PC-3 (cell line): ENCODE results near the gene F12. TPM values are rescaled to one million over a fixed set of nuclear protein-coding genes. Genes with fewer than 3 reads are reported as not detected.

Experiments
- ATAC-seq: fragments of 200-7000 bp; cut with Tn5 transposase; 2 replicates; pipeline ENCODE4 v1.9.1; 2020; ENCODE audit warnings: mild to moderate bottlenecking, moderate library complexity
- BruUV-seq: library from RNA; stranded (reverse); fragments of 400-500 nt; replicated peaks from 2 replicates; lab custom pipeline; 2021; lab: Mats Ljungman, UMichigan
- CTCF ChIA-PET: fragments of 300-600 bp; sonication (Branson Sonifier 250); formaldehyde crosslinking; loops from one replicate; lab custom pipeline; 2022; ENCODE audit warnings: antibody characterized with exemption; lab: Charles Lee
- POLR2A ChIA-PET: fragments of 300-600 bp; sonication (Branson Sonifier 250); formaldehyde crosslinking; loops from one replicate; lab custom pipeline; 2022; ENCODE audit warnings: antibody characterized with exemption; ENCODE audit not compliant: unreplicated experiment; lab: Charles Lee
- DNase-seq: peaks from one replicate; pipeline ENCODE4 v3.0.0-alpha.2; 2015
- H2AFZ ChIP-seq: fragments of 300-600 bp; sonication (generic); 2 replicates; pipeline ENCODE4 v1.6.0; 2016; ENCODE audit warnings: antibody characterized with exemption, low read length
- H3F3A ChIP-seq: fragments of 300-600 bp; sonication (generic); one replicate; pipeline ENCODE4 v1.6.0; 2017; ENCODE audit warnings: antibody characterized with exemption, low read length, control low read depth, mild to moderate bottlenecking; ENCODE audit not compliant: unreplicated experiment
- H3K27ac ChIP-seq: fragments of 300-600 bp; sonication (generic); 2 replicates; pipeline ENCODE4 v1.5.1; 2016; ENCODE audit warnings: mild to moderate bottlenecking, low read length
- H3K27me3 ChIP-seq: fragments of 300-600 bp; sonication (generic); 2 replicates; pipeline ENCODE4 v1.6.1; 2016; ENCODE audit warnings: low read length, mixed read lengths
- H3K36me3 ChIP-seq: fragments of 300-600 bp; sonication (generic); 2 replicates; pipeline ENCODE4 v1.6.1; 2016; ENCODE audit warnings: low read depth, mixed run types, low read length, mixed read lengths
- H3K4me1 ChIP-seq: fragments of 300-600 bp; sonication (generic); 2 replicates; pipeline ENCODE4 v1.5.1; 2016; ENCODE audit warnings: low read length; ENCODE audit not compliant: insufficient read depth
- H3K4me2 ChIP-seq: fragments of 300-600 bp; sonication (generic); 2 replicates; pipeline ENCODE4 v1.6.0; 2016; ENCODE audit warnings: low read length
- H3K4me3 ChIP-seq: fragments of 300-600 bp; sonication (generic); 2 replicates; pipeline ENCODE4 v1.5.1; 2016; ENCODE audit warnings: mild to moderate bottlenecking, low read length, mixed read lengths
- H3K79me2 ChIP-seq: fragments of 300-600 bp; sonication (generic); 2 replicates; pipeline ENCODE4 v1.6.1; 2017; ENCODE audit warnings: low read length, mixed read lengths
- H3K9ac ChIP-seq: fragments of 300-600 bp; sonication (generic); 2 replicates; pipeline ENCODE4 v1.6.0; 2016; ENCODE audit warnings: mild to moderate bottlenecking, low read length
- H3K9me2 ChIP-seq: fragments of 300-600 bp; sonication (generic); replicated peaks from 2 replicates; pipeline ENCODE4 v1.6.1; 2016; ENCODE audit warnings: mixed run types, low read length, mixed read lengths
- H3K9me3 ChIP-seq: fragments of 300-600 bp; sonication (generic); 2 replicates; pipeline ENCODE4 v1.6.1; 2016; ENCODE audit warnings: low read length, mixed read lengths
- H4K20me1 ChIP-seq: fragments of 300-600 bp; sonication (generic); 2 replicates; pipeline ENCODE4 v1.6.1; 2016; ENCODE audit warnings: low read length, mixed read lengths
- CTCF ChIP-seq: fragments of 300-600 bp; sonication (generic); conservative IDR thresholded peaks from 2 replicates; pipeline ENCODE4 v1.5.1; 2017; ENCODE audit warnings: antibody characterized with exemption, low read depth, mild to moderate bottlenecking, low read length
- EZH2 ChIP-seq: fragments of 300-600 bp; sonication (generic); IDR thresholded peaks from one replicate; pipeline ENCODE4 v1.6.1; 2017; ENCODE audit warnings: antibody characterized with exemption, mild to moderate bottlenecking, low read length; ENCODE audit not compliant: unreplicated experiment
- EZH2phosphoT487 ChIP-seq: fragments of 300-600 bp; sonication (generic); IDR thresholded peaks from 2 replicates; pipeline ENCODE4 v1.6.1; 2018; ENCODE audit warnings: mild to moderate bottlenecking, antibody characterized with exemption, low read length, borderline replicate concordance
- intact Hi-C: fragments of 100-400 bp; cut with micrococcal nuclease; formaldehyde crosslinking; loops from 2 replicates; pipeline ENCODE4 v1.9.0; 2023
- total RNA-seq: library from RNA; depleted of rRNA; stranded (reverse); fragments of >200 nt; gene quantifications from 2 replicates; pipeline ENCODE4 v1.2.3, GENCODE V29; 2014

The F12 gene
- total RNA-seq, 1 experiment from 2014 or later = 36.8 TPM

- no peaks in the 10 kb centered on the region for H3K9me3 ChIP-seq
- H3K27ac ChIP-seq = no peak overlapping the region
- no peak overlapping the region for H2AFZ ChIP-seq
- H3K79me2 ChIP-seq = peaks cover 9% of the 10 kb centered on the region
- no peak overlapping the region for H3K9ac ChIP-seq
- no peak for TF ChIP-seq EZH2
- TF ChIP-seq CTCF = no peak
- TF ChIP-seq EZH2phosphoT487 = no peak
- H3K9me2 ChIP-seq = no peaks in the 10 kb centered on the region
- CTCF ChIA-PET = interaction anchor here (1.1 kb wide), 1 partner anchor 35 kb away, joined by 3 read pairs; no protein-coding TSS in a partner anchor
- H3K4me3 ChIP-seq = no peak overlapping the region
- ATAC-seq (no peak), DNase-seq (no peak)
- peaks cover 4% of the 10 kb centered on the region for H3F3A ChIP-seq
- BruUV-seq = no TSS peak
- H3K4me2 ChIP-seq = no peak overlapping the region
- POLR2A ChIA-PET = no interaction called here
- peaks cover 22% of the 10 kb centered on the region for H3K36me3 ChIP-seq
- intact Hi-C loops = no loop called here
- H3K4me1 ChIP-seq = no peaks in the 10 kb centered on the region
- H4K20me1 ChIP-seq = no peaks in the 10 kb centered on the region
- no peaks in the 10 kb centered on the region for H3K27me3 ChIP-seq
These were observed 30.2 kb upstream of the F12 start for GRCh38 chr5:177439518-177440053.

DNA sequence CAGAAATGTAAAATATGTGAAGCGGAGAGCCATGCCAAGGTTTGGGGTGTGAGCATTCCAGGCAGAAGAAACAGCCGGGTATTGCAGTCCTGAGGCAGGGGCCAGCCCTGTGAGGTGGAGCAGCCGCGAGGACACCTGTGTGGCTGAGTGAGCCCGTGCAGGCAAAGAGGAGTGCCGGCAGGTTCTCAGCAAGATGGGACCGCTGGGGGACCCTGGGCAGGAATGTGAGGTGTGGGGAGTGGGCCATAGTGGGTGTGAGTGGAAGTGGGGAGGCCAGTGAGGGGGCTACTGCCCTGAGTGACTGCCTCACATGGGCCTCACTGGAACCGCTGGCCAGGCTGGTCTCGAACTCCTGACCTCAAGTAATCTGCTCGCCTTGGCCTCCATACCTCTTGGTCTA, 29.1 kb upstream of the F12 start:
- Histone ChIP-seq H3K4me3 (no peak overlapping the region), H3K27ac (no peak overlapping the region), H3K79me2 (no peaks in the 10 kb centered on the region), H3F3A (peaks cover 4% of the 10 kb centered on the region), H3K36me3 (peaks cover 26% of the 10 kb centered on the region), H3K27me3 (no peaks in the 10 kb centered on the region), H3K4me2 (no peak overlapping the region), H4K20me1 (no peaks in the 10 kb centered on the region), H3K9me2 (no peaks in the 10 kb centered on the region), H2AFZ (no peak overlapping the region), H3K9me3 (no peaks in the 10 kb centered on the region), H3K4me1 (no peaks in the 10 kb centered on the region), H3K9ac (no peak overlapping the region)
- intact Hi-C loops = no loop called here
- TF ChIP-seq CTCF (no peak), EZH2phosphoT487 (no peak), EZH2 (no peak)
- ChIA-PET CTCF (no interaction called here), POLR2A (no interaction called here)
- DNase-seq = no peak
- no TSS peak for BruUV-seq
- ATAC-seq = no peak

DNA sequence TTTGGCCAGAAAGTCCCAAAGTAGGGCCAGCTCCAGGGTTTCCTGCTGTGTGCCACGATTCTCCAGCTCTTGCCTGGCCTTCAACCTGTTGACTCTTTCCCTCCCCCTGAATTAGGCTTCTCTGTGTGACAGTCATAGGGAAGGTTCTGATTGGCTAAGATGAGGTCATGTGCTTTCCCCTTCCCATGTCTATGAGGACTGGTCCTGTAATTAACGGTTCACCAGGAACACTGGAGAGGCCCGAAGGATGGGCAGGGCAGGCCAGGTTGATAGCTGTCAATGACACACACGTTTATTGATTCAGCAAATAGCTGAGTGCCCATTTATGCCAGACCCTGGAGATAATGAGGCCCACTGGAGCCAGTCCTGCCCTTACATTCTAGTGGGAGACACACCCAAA, 28.3 kb upstream of the F12 start:
- no peaks in the 10 kb centered on the region for H4K20me1 ChIP-seq
- H3K36me3 ChIP-seq = peaks cover 28% of the 10 kb centered on the region
- ChIA-PET POLR2A (no interaction called here), CTCF (no interaction called here)
- no peaks in the 10 kb centered on the region for H3K79me2 ChIP-seq
- H3K9me2 ChIP-seq = no peaks in the 10 kb centered on the region
- BruUV-seq = no TSS peak
- ATAC-seq (no peak), DNase-seq (no peak)
- no peak overlapping the region for H2AFZ ChIP-seq
- H3K9ac ChIP-seq = no peak overlapping the region
- no peaks in the 10 kb centered on the region for H3K27me3 ChIP-seq
- no peak overlapping the region for H3K4me2 ChIP-seq
- no peaks in the 10 kb centered on the region for H3K9me3 ChIP-seq
- intact Hi-C loops = no loop called here
- H3F3A ChIP-seq = peaks cover 4% of the 10 kb centered on the region
- H3K4me1 ChIP-seq = no peaks in the 10 kb centered on the region
- no peak overlapping the region for H3K27ac ChIP-seq
- TF ChIP-seq EZH2phosphoT487 (no peak), CTCF (no peak), EZH2 (no peak)
- no peak overlapping the region for H3K4me3 ChIP-seq
